Panc1 (cell line): ENCODE measurements around the gene FGF7.

Experiments used
- POLR2AphosphoS5 ChIP-seq: IDR thresholded peaks from 2 replicates; pipeline ENCODE4 v1.6.1; 2012; ENCODE audit warnings: mild to moderate bottlenecking, low read depth, low read length, moderate library complexity
- SIN3A ChIP-seq: IDR thresholded peaks from 2 replicates; pipeline ENCODE4 v1.6.1; 2012; ENCODE audit warnings: low read depth, mild to moderate bottlenecking, low read length, moderate library complexity, borderline replicate concordance; ENCODE audit not compliant: insufficient read depth
- TCF7L2 ChIP-seq: IDR thresholded peaks from 2 replicates; pipeline ENCODE4 v1.6.1; 2011; ENCODE audit warnings: mild to moderate bottlenecking, low read depth, low read length, inconsistent platforms
- TF ChIP-seq, protein P1 (sequence below): fragments of 450-650 bp; IDR thresholded peaks from 2 replicates; pipeline ENCODE4 v1.5.1; 2017; ENCODE audit warnings: mild to moderate bottlenecking
- TF ChIP-seq, protein P2 (sequence below), 2 experiments: IDR thresholded peaks; 2 replicates each; pipeline ENCODE4 v1.6.1; 2011 to 2012; ENCODE audit warnings: low read depth in 2 of 2, control low read depth in 1 of 2, low read length in 1 of 2, mild to moderate bottlenecking in 1 of 2, moderate library complexity in 1 of 2; ENCODE audit not compliant: insufficient read depth in 1 of 2

DNA sequence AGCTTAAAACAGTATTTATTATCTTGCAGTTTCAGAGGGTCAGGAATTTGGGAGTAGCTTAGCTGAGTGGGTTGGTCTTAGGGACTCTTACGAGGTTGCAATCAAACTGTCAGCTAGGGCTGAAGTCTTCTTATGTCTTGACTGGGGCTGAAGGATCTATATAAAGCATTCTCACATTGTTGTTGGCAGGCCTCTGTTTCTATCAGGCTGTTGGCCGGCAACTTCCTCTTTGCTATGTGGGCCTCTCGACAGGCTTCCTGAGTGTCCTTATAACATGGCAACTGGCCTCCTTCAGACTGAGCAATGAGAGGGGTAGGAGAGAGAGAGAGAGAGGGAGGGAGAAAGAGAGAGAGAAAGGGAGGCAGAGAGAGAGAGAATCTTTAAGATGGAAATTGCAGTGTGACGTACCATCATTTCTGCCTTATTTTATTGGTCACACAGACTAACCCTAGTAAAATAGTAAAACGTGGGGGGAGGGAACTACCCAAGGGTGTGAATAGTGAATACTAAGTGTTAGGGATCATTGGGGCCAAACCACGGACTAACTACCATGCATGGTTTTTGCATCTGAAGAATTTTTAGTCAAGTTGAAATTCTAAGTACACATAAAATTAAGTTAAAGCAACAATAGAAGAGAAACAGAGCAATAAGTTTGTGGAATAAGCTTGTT is 16.1 kb downstream of the FGF7 start:
- TF ChIP-seq, protein P1, sequence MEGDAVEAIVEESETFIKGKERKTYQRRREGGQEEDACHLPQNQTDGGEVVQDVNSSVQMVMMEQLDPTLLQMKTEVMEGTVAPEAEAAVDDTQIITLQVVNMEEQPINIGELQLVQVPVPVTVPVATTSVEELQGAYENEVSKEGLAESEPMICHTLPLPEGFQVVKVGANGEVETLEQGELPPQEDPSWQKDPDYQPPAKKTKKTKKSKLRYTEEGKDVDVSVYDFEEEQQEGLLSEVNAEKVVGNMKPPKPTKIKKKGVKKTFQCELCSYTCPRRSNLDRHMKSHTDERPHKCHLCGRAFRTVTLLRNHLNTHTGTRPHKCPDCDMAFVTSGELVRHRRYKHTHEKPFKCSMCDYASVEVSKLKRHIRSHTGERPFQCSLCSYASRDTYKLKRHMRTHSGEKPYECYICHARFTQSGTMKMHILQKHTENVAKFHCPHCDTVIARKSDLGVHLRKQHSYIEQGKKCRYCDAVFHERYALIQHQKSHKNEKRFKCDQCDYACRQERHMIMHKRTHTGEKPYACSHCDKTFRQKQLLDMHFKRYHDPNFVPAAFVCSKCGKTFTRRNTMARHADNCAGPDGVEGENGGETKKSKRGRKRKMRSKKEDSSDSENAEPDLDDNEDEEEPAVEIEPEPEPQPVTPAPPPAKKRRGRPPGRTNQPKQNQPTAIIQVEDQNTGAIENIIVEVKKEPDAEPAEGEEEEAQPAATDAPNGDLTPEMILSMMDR: no peak
- TF ChIP-seq POLR2AphosphoS5 (no peak), TCF7L2 (no peak), SIN3A (no peak)
- TF ChIP-seq, protein P2, sequence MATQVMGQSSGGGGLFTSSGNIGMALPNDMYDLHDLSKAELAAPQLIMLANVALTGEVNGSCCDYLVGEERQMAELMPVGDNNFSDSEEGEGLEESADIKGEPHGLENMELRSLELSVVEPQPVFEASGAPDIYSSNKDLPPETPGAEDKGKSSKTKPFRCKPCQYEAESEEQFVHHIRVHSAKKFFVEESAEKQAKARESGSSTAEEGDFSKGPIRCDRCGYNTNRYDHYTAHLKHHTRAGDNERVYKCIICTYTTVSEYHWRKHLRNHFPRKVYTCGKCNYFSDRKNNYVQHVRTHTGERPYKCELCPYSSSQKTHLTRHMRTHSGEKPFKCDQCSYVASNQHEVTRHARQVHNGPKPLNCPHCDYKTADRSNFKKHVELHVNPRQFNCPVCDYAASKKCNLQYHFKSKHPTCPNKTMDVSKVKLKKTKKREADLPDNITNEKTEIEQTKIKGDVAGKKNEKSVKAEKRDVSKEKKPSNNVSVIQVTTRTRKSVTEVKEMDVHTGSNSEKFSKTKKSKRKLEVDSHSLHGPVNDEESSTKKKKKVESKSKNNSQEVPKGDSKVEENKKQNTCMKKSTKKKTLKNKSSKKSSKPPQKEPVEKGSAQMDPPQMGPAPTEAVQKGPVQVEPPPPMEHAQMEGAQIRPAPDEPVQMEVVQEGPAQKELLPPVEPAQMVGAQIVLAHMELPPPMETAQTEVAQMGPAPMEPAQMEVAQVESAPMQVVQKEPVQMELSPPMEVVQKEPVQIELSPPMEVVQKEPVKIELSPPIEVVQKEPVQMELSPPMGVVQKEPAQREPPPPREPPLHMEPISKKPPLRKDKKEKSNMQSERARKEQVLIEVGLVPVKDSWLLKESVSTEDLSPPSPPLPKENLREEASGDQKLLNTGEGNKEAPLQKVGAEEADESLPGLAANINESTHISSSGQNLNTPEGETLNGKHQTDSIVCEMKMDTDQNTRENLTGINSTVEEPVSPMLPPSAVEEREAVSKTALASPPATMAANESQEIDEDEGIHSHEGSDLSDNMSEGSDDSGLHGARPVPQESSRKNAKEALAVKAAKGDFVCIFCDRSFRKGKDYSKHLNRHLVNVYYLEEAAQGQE (IDR thresholded peaks at IDR 0.05; ENCODE audit: insufficient read depth in 1 of 2, low read depth in 2 of 2, low read length in 1 of 2): no peak
